Measurements from ENCODE around the gene RIT1.
A peak's percentile ranks its signal among the peaks of the same experiment; 100 is the strongest.

The RIT1 gene

DNA sequence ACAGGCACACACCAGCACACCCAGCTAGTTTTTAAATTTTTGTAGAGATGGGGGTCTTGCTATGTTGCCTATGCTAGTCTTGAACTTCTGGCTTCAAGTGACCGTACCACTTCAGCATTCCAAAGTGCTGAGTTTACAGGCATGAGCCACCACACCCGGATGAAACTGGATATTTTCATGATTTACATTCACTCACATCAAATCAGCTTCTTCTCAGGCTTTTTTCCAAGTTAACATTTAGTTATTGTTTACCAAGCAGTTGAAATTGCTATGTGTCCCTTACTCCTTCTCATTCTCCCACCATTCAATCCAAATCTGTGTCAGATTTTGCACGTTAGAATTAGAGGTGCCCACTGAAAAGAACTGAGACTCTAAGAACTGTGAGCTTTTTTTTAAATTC, 18.4 kb downstream of the RIT1 start:
- DNase-seq (ENCODE audit: low read depth in 2 of 2) = no peak

DNA sequence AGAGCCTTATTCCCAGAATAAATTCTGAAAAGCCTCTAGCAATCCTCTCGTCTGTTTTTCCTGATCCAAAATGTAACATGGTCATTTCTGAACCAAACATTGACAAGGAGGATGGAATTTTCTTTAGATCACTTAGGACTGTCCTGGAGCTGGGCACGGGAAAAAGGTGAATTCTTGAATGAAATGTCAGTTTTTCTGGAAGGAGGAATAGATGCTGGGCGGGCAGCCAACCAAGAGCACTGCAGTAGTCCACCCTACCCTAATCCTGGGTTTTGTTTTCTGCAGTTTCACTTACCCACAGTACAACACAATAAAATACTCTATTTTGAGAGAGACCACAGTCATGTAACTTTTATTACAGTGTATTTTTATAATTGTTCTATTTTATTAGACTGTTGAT, 20.9 kb downstream of the RIT1 start:
- DNase-seq (ENCODE audit: low read depth in 2 of 2) = no peak

DNA sequence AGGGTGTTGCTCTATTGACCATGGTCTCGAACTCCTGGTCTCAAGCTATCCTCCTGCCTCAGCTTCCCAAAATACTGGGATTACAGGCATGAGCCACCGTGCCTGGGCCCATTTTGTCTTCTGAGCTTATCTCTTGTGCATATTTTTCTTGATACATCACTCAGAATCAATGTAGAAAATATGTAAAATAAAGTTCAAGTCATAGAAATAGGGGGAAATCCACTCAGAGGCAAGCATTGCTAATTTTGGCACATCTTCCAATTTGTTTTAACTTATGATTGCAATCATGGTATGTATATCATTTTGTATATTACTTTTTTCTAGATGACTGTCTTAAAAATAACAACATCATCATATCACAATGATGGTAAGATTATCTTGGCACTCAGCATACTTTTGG, 21.6 kb downstream of the RIT1 start:
- no peak for DNase-seq (ENCODE audit: low read depth in 2 of 2)

DNA sequence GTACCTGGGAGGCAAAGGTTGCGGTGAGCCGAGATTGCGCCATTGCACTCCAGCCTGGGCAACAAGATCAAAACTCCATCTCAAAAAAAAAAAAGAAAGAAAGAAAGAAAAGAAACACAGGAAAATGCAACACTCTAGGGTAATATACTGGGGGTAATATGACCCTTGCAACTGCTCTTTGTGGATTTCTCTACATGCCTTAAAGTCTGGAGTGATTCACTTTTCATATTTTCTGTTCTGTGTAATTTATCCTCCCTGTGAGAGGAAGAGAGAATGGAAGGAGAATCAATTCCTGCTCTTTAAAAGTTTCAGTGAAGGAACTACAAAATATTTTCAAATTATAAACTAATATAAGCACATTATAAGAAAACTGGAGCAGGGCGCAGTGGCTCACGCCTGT, 22.7 kb downstream of the RIT1 start:
- no peak for DNase-seq (ENCODE audit: low read depth in 2 of 2)

DNA sequence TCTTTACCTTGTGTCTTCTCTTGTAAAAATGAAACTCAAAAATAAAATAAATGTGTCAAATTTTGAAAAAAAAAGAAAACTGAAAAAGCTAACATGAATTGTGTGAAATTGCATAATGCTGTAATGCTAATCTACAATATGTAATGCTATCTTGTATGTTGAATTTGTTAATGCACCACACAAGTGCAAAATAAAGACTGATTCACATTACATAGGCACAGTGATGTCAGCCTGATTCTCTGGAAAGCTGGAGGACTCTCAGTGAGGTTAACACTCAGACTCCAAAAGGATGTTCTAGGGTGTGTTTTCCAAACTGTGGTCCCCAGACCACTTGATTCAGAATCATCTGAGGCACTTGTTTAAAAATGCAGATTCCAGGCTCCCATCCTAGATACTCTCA, 26.2 kb downstream of the RIT1 start:
- no peak for DNase-seq (ENCODE audit: low read depth in 2 of 2)

DNA sequence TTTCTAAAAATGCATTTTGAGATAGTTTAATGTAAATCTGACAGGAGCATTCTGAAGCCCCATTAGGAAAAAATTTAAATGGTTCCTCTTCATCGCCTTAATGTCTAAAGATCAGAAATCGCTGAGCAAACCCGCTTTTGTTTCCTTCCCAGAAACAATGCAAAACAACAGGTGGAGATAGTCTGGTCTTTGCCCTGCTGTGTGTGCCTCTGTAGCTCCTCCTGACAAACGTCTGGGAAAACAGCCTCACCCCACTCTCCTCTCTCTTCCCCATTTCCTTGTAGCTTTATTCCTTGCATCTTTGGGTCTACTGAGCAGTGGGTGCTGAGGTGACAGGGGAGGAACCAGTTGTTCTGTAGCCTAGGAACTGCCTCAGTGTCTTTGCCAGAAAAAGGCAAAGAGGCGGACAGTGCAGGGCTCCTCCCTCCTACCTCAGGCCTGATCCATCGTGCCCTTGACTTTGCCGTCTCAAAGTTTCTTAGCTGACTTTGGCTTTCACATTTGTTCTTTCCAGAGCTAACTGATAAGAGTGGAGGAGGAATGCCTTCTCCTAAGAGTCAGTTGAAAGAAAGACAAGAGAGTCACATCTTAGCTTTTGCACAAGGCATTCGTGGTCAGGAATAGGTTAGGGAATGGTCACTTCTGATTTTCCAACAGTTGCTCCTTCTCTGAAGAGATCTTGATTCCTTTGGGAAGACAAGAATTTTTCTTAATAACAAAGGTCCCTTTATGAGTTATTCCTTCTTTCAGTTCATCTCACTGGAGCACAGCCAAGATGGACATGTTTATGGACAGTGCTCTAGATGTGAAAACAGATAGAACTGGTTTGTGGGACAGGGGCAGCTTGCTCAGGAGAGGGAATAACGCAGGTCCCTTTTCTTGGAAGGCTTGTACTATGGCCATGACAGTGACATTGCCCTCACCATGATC, 26.9 kb downstream of the RIT1 start:
- no peak for DNase-seq (ENCODE audit: low read depth in 2 of 2)

DNA sequence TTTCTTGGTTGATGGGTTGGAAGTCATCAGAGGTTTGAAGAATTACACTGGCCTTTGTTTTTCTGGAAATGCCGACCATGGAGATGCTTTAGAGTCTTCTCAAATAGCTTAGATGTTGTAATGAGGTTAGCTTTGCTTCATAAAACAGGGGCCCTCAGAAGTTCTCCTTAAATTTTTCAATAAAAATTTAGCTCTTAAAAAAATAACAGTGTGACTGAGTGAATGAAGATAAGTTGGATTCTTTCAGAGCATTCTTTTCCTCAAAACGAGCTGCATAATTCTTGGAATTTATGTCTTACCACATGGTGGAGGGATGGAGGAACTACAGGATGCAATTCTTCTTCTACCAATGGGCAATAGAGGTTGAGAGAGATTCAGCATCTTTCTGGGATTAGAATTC, 28.4 kb downstream of the RIT1 start:
- no peak for DNase-seq (ENCODE audit: low read depth in 2 of 2)

DNA sequence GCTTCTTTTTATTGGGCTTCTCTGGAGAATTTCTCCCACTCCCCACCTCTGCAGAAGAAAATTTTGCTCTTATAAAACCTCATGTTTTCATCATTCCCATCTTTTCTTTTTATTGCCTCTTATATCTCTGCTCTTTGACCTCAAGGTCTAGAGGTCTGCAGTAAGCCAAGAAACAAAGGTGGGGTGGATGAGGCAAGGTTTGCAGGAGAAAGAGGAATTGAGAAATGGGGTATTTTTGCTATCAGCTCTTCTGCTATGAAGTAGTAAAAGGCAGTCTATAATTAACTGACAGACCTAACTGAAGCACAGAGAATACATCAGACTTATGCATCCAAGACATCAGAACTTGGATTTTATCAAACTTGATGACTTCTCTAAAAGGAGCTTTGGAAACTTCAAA, 28.9 kb downstream of the RIT1 start:
- DNase-seq (ENCODE audit: low read depth in 2 of 2) = no peak

DNA sequence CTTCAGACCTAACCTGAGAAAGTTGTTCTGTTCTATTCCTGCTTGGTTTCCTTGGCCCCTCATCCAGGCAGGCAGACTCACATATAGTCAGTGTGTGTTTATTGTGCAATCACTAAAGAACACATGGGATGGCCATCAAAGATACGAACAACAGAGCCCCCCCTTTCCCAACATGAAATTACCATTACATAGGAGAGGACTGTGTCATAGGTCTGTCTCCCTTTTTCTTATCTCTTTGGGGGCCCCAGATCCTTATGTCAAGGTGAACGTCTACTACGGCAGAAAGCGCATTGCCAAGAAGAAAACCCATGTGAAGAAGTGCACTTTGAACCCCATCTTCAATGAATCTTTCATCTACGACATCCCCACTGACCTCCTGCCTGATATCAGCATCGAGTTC, 30.2 kb downstream of the RIT1 start:
- no peak for DNase-seq (ENCODE audit: low read depth in 2 of 2)

DNA sequence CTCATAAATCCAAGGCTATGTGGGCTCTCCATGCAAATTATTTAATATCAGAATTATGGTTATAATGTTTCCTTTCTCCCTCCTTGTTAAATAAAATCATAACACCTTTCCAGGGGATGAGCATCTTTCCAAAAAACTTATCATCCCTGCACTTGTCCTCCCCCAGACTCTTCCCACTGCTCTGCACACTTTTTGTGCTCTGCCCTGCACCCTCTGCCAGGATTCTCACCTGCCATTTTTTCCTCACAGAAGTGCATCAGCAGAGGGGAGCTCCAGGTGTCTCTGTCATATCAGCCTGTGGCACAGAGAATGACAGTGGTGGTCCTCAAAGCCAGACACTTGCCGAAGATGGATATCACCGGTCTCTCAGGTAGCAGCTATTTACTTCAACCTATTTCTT, 30.9 kb downstream of the RIT1 start:
- no peak for DNase-seq (ENCODE audit: low read depth in 2 of 2)

DNA sequence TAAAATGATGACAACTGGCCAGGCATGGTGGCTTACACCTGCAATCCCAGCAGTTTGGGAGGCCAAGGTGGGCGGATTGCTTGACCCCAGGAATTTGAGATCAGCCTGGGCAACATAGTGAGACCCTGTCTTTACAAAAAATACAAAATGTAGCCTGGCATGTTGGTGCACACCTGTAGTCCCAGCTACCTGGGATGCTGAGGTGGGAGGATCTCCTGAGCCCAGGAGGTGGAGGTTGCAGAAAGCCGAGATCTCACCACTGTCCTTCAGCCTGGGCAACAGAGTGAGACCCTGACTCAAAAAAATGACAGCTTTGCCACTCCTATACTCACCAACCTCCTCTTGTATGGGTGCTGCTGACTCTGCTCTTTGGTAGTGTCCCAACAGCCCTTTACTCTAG, 33.2 kb downstream of the RIT1 start:
- no peak for DNase-seq (ENCODE audit: low read depth in 2 of 2)

DNA sequence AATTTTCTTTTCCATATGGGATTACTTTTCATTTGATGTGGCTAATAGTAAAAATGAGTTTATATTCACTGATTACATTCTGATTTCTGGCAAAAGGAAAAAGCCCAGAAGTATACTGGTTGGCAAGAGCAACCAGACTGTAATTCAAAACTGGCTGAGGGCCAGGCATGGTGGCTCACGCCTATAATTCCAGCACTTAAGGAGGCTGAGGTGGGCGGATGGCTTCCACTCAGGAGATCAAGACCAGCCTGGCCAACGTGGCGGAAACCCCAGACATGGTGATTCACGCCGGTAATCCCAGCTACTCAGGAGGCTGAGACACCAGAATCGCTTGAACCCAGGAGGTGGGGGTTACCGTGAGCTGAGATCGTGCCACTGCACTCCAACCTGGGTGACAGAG, 37.3 kb downstream of the RIT1 start:
- DNase-seq (ENCODE audit: low read depth in 2 of 2) = no peak

DNA sequence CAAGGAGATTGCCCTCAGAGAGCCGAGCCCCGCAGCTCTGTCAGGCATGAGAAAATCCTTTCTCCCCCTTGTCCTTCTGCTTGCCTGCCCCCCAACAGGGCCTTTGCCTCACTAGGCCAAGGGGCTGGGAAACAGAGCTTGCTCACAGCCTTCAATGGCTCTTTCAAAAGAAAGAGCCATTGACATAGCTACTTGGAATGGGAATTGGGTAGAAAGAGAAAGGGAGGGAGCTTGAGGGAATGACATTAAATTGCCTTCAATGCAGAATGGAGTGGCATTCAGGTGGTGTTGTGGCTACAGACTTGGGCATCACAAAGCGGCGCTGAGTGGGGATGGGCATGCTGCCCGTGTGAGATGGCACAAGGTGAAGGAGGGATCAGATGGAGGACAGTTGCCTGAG, 38.6 kb downstream of the RIT1 start:
- DNase-seq (ENCODE audit: low read depth in 2 of 2) = no peak

DNA sequence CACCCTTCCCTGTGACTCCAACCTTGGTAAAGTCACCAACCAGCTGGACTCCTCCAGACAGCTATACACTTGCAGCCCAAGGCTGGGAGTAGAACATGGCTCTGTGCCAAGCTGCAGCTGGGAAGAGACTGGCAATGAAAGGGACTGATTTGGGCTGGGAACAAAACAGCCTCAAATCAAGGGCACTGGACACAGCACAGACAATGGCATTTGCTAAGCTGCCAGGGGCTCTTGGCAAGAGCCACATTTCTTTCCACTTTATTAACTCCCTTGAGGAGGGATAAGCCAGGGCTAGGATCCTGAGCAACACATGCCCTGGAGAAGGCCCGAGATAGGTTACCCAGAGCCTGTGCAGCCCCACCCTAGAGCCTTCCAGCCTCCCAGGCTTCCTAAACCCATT, 39.8 kb downstream of the RIT1 start:
- DNase-seq (ENCODE audit: low read depth in 2 of 2) = no peak

DNA sequence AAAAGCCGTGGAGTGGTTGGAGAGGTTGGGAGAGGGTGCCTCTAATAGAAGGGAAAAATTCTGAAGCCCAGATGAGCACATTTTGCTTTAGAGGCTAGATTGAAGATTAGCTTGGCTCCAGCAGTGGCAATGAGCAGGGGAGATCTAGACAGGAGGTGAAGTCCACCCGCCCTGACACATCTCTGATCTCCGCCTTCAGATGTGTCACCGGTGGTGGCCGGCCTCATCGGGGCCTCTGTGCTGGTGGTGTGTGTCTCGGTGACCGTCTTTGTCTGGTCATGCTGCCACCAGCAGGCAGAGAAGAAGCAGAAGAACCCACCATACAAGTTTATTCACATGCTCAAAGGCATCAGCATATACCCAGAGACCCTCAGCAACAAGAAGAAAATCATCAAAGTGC, 43.4 kb downstream of the RIT1 start:
- no peak for DNase-seq (ENCODE audit: low read depth in 2 of 2)

DNA sequence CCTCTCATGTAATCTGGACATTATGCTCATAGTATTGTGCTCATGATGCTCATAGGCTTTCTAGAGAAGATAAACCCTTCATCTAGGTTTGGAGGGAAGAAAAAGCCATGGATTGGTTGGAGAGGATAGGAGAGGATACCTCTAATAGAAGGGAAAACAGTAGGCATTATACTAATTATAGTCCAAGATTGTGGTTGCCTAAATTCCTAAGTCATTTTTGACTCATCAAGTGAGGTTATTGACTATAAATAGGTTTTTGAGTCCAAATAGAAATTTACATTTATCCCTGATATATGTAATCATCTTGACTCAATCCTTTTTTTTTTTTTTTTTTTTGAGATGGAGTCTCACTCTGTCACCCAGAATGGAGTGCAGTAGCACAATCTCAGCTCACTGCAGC, 46.8 kb downstream of the RIT1 start:
- no peak for DNase-seq (ENCODE audit: low read depth in 2 of 2)

DNA sequence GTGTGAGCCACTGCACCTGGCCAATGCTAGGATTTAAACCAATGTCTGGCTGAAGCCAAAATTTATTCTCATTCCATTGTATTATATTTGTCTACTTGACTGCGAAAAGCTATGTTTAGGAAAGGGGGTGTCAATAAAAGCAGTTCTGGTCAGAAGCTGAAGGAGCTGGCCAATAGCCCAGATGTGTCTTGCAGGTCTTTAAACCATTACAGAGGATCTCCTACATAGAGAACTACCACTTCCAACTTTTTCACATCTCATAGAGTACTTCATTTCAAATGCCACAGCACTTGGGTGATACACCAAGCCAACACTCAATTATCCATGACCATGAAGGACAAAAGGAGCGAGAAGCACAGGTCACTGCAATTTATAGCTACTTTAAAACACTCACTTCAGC, 49.3 kb downstream of the RIT1 start:
- DNase-seq (ENCODE audit: low read depth in 2 of 2) = no peak

DNA sequence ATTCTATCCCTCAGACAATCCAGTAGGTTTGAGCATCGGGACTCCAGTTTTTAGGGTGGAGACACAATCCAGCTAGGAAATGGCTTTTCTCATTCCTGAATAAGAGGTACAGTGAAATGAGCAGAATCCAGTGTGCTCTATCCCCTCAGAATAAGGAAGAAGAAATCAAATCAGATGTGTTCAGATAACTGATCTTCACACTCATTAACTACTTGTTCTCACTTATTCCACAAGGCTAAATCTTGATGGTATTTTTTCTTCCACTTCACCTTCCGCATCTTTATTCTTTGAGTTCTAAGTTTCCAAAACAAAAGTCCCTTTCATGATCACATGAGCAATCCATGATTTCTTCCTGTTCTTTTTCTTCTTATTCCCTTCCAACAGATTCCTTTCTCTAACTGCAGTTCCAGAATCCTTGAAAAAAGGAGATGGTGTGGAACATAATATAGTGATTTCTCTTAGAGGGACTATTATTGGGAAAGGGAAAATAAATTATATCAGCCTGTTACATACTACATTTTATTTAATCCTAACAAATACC, 50.1 kb downstream of the RIT1 start:
- DNase-seq (ENCODE audit: low read depth in 2 of 2) = no peak

DNA sequence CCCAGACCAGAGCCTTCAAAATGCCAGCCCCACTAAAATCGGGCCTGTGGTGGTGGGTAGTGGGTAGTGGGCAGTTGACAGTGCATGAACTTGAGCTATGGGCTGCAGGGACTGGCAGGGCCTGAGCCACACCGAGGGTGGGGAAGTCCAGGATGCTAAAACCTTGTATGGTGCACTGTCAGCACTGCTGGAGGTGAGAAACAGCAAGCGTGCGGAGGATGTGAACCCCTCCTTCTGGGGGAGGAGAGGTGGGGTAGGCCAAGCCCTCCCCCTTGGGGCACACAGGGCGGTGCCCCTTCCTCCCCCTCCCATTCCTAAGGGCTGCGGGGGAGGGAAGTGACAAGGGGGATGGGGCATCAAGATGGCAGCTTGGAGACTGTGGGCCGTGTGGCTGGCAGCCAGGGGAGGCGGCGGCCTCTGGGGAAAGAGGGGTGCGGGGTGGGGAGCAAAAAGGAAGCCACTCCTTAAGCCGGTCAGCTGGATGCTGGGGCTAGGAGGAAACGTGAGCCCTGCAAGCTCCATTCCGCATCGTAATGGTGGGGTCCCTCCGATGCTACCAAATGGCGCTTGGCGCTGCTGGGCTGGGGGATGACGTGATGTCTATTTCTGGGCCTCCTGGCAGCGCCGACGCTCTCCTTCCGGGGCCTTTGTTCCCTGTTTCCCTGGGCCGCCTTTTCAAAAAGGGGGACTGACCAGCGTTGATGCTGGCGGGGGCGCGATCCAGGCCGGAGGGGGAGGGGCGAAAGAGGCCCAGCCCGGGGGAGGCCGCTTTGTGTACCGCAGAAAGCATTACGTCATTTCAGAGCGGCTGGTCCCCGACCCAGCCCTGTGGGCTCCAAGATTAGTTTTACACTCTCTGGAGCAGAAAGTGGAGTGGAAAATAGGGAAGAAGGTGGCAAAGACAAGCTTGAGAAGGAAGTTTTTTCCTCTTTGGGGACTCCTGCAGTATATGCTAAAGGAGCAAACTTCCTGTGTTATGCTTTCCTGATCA, 51.0 kb downstream of the RIT1 start:
- peak in 1 of 2 donors; percentile 14 for DNase-seq (ENCODE audit: low read depth in 2 of 2)

DNA sequence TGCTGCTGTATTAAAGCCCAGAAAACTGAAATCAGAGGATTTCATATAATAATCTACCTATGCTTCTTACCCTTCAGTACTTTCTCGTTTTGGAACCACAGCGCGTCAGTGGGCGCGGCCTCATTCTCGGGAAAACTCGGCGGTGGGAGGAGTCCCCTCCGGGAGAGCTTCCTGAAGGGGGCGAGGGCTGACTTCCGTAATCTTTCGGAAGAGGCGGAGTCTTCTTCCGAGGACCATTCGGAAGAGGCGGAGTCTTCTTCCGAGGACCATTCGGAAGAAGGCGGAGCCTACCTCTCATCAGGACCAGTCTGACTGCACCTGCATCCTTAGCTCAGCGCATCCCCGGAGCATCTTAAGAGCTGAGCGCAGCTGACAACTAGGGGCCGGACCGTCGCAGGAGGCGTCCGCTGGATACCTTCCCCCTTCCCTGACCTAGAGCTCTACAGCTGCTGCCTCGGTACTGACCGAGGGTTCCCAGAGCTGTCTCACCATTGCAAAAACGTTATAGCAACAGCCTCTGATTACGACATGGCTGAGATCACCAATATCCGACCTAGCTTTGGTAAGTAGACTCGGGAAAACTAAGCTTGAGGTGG, 51.8 kb downstream of the RIT1 start, which contains the start of gene SYT11:
TSS of gene SYT11 (plus strand) at position 334 of the 596 bp plus-strand sequence. CDS start at position 529, 195 bp downstream.
- DNase-seq (ENCODE audit: low read depth in 2 of 2) = peak; percentile 85 to 92

DNA sequence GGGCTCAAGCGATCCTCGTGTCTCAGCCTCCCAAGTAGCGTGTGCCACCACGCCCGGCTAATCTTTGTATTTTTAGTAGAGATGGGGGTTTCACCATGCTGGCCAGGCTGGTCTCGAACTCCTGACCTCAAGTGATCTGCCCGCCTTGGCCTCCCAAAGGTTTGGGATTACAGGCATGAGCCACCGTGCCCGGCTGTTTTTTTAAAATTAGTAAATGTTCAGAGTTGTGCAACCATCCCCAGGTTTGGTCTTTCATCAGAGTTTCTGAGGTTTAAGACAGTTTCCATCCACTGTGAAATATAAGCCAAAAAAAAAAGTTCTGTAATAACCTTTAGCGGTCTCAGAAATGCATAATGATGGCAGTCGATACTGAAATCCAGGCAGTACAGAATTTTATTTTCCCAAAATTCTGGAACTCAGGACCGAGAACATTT, 52.3 kb downstream of the RIT1 start:
- DNase-seq (ENCODE audit: low read depth in 2 of 2) = no peak

Data from stimulated activated CD8-positive, alpha-beta memory T cell treated with anti-CD3 and anti-CD28 coated beads, Interleukin-7, amount 100 ng/mL, for 1 hour (primary cell).